ELF-1 (cell line): ENCODE measurements around the gene MX1.

ENCODE experiments used
- DNase-seq: peaks from one replicate; pipeline ENCODE4 v3.0.0-alpha.2; 2016; ENCODE audit warnings: low read depth, low spot score

Gene MX1

DNA sequence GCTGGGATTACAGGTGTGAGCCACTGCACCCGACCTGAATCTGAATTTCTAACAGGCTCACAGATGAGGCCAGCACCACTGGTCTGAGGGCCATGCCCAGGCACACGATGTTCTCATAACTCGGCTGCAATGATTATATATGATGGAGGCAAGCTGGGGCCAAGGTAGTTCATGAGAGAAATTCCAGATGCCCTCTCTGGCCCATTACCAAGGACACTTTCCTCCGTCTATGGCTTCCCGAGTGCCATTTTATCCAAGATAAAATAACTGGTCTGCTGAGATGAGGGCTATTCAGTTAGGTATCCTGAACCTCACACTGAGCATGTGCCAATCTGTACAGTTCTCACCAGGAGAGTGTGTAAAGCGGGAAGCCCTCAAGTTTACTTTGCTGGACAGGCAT is 65.4 kb downstream of the MX1 start:
- DNase-seq: no peak

DNA sequence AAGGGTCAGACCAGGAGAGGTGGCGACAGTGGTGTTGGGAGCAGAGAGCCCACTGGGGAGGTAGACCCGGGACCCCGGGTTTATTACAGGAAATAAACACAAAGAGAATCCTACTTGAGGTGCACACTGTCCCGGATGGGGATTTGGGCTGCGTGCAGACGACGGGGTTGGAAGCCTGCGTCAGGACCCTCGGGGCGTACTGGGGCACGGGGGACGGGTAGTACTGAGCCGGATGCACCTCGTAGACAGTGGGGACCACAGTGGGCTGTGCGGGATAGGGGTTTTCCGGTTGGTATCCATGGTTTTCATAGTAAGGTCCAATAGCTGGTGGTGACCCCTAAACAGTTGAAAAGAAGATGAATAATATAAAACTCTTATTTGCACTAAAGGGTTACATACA is 68.2 kb downstream of the MX1 start:
- no peak for DNase-seq

DNA sequence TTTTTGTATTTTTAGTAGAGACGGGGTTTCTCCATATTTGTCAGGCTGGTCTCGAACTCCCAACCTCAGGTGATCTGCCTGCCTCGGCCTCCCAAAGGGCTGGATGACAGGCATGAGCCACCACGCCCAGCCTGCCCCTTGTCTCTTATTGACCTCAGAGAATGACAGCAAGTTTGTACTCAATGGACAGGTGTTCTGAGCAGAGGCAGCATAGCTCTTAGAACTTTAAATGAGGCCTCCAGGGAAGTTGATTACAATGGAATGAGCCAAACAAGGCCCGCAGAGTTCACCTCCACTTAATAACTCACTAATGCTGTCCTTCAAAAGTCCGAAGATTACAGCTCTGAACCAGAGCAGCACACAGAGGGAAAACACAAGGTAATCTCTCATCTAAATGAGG is 71.0 kb downstream of the MX1 start:
- DNase-seq: no peak

DNA sequence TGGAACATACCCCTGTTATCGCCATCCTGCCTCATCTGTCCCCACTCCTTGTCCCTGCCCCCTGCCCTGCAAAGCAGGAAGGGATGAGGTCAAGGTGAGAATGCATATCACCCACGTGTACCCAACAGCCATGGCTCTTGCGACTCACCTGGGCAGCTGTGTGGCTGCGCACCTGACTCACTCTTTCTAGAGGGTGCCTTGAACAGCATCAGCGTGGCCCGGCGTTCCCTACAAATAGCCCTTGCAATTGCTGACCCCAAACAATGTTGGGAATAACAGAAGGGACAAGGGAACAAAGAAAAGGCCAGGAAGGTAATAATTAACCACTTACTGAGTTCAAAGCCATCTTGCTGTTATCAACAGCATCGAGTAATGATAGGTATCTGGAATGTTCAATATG is 71.7 kb downstream of the MX1 start:
- no peak for DNase-seq

DNA sequence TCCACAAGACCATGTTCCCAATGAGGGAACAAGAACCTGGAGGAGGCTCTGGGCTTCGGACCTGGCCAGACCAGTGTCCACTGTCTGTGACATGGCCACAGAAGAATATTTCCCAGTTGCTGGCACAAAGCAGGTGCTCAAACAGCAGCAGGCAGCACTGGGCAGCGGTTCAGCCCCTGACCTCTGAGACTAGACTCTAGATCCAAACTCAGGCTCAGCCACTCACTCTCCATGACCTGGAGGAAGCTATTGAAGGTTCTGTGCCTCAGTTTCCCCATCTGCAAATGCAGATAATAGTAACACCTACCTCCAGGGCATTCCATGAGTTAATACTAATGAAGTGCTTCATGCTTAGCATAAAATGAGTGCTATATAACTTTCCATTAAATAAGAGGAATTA is 73.9 kb downstream of the MX1 start:
- DNase-seq: no peak

DNA sequence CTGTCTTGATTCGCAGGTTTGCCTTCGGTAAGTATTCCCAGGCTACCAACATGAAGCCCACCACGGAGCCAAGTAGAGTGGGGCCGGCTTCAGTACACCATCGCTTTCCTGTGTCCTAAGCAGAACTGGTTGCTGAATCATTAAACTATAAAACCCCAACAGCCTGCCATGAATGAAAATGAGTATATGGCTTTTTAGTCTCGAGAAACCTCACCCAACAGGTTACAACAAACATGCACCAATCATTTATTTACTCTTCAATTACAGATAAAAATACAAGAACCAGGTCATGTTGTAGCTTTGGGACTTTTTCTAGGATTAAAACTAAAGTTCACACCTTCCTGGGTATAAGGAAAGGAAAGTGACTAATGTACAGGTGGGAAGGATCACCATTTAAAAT is 74.3 kb downstream of the MX1 start:
- DNase-seq: no peak

DNA sequence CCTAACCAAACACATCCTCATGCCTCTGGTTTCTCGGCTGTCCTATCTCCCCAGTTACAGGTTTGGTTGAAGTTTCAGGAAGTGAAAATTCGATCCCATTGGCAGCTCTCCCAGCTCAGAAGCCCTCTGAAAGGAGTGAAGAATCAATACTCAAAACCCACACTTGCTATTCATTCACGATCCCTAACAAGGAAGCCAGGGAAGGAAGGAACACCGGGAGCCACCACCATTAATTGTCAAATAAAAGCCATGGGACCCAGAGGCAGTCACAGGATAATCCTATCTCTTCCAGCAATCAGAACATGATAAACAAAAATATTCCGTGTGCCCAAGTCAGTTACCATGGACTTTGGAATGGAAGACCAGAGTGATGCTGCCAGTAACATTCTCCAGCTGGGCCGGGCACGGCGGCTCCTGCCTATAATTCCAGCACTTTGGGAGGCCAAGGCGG is 74.9 kb downstream of the MX1 start:
- no peak for DNase-seq

DNA sequence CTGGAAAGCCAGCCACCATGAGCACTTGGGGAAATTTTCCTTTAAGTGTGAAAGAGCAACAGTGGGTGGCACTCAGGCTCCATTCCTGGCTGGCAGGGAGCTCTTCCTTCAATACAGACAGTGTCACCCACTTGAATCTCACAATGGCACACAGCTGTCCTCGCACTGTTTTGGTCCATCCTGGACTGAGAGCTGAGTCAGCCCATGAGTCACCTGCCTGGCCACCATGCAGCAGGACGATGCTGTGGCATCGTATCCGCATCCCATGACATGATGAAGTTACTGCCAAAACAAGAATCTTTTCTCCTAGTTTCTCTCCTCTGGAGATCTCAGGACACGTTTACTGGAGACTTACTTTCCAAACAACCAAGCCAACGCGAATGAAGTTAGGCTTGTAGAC is 75.9 kb downstream of the MX1 start:
- DNase-seq: no peak

DNA sequence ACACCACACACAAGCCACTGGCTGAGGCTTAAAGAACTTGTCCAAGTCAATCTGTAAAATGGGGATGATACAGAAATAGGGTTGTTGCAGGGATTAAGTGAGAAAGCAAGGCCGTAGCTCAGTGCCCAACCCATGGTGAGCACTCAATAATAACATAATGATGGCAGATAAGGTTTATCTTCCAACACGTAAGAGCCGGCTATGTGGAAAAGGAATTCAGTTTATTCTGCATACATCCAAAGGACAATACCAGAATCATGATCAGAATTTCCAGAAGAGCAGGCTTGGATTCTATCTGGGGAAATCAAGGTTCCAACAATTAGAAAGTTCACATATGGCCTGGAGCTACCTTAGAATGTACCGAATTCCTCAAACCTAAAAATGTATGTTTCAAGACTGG is 77.3 kb downstream of the MX1 start:
- DNase-seq: no peak

DNA sequence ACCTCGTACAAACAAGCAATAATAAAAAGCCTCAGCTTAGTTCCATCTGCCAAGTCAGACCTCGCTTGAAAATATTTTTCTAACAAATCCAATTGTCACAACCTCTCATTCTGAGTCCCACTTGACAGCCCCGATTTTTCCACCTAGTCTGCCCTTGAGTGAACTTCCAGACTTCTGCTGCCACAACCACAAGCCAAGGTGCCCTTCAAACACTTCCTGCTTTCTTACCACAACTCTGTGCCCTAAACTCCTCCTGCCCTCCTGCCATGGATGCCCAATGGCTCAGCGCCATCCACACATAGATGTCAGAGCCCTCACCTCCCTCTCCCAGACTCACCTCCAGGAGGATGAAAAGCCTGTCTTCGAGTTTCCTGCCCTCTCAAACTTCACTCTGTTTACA is 78.0 kb downstream of the MX1 start:
- DNase-seq: no peak

DNA sequence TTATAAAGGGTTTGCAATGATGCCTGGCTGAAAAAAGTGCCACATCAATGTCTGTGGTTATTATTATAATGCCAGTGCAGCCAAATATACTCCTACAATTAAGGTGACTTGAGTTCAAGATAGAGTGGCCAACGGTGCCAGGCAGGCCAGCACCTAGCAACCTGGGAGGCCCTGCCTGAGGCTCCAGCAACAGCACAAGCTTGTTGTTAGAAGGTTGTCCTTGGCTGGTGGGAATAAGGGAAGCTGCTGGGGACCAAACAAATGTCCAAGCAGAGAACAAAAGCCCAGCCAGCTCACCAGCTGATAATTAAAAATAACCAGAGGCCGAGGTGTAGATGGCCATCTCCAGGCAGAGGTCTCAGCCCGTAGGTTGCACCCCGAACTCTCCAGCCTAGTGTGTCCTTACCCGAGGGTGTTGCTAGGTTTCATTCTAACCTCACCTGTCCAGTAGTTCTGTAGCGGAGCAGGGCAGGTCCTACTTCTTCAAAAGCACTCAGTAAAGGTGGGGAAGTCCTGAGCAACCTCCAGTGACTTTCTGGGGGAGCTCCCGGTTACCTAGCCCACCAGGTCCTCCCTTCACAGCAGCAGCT is 80.1 kb downstream of the MX1 start:
- no peak for DNase-seq

DNA sequence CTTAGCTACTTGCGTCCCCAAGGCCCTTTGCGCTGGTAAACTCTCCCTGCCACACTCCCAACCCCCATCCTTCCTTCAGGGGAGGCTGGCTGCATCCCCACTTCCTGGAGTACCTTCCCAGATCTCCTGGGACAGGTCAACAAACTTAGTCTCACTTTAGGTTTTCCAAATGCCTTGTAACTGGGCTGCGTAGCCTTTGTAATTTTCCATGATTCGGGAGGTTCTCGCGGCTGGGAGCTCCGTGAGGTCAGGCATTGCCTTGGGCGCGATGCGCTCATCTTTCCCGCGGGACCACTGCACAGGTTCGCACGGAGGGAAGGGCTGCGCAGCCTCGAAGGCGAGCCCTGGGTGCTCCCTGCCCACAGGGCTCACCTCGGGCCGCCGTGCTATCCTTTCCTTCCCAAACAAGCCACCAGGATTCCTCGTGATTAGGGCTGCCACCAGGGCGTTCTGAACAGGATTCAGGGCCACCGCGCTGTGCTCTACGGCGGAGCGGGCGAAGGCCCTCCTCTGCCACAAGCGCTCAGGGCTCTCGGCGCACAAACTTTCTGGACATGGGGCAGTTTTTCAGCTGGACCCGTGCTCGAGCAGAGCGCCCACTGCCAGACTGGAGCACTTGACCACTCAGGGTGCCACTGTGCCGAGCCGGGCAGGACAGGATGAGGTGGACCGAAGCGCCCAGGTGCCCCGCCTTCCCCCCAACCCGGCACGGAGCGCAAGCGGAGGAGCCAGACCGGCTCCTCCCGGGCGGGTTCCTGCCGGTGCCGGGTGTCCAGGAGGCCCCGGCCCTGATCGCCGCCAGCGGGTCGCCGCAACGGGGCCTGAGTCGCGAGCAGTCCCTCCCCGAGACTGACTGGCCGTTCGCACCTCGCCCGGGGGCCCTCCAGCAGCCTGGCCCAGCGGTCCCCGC is 80.8 kb downstream of the MX1 start:
- peak; percentile 62 for DNase-seq

DNA sequence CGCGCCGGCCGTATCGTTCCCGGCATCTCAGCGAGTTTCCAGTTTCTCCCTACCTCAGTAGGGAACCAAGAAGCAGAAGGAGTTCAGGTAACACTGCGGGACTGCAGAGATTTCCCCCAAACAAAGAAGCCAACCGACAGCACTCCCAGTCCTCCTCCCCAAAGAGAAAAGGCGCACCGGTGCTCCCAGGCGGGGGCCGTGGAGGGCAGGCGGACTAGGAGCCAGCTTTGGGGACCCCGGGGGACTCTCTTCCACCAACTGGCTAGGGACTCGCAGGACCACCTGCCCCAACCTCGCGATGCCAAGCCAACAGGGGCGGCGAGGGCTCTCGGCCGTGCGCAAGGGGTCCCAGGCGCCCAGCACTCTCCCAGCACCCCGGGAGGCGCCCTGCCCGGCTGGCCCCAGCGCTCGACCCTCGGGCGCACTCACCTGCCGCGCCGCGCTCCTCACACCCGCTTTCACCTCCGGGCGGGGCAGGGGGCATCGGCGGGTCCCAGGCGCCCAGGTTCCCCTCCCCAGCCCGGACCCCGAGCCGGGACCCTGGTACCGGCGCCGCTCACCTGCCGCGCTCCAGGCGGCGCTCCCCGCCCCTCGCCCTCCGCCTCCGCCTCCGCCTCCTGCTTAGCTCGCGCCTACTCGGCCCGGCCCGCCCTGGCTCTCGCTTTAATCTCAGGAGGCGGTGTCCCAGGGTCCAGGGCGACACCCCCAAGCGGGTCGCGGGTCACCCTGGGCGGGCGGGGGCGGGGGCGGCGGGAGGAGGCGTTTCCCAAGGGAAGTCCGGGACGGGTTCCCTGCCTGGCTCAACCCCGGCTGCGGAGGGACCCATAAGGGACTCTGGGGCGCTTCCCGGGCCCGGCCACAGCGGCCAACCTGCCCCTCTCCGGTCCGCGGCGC is 81.7 kb downstream of the MX1 start, which contains the start of gene TMPRSS2:
TMPRSS2 (minus strand) TSS at position 638 of the 894 bp plus-strand sequence. CDS start 10,025 bp downstream, outside the sequence.
- DNase-seq: peak; percentile 62

DNA sequence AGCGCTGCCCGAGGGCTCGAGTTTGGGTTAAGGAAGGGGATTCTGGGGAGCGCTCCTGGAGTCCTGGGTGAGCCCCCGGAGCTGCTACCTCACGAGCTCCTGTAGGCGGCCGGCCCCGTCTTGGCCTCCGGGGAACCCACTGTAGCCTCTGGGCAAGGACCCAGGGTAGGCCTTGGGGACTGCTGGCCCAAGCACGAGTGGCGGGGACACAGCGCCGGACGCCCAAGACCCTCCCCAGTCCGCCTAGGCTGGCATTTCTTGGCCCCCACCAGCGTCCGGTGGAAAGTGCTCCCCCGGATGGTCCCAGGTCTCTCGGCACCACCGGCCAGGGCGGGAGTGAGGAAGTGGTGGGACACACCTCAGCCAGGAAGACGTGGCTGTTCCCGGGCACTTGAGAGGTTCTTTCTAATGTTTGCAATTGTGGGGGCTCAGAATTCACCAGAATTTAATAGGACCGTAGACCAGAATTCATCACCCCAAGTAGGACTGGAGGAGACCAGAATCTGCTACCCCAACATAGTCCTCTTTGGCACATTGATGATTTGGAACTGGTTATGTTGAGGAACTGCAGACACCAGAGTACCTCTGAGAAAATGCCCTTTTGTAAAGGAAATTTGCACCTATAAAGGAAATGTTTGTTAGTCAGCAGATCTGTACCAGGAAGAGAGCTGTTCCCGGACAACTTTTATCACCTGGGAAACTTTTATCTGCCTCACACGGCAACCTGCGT is 82.5 kb downstream of the MX1 start:
- peak; percentile 36 for DNase-seq
